ENCODE data around the gene ANOS1. TPM values are rescaled to one million over a fixed set of nuclear protein-coding genes. Genes with fewer than 3 reads are reported as not detected.

ANOS1 gene
- polyA plus RNA-seq, 1 donor from 2014 or later: 0.72 TPM

Other genes starting within 250 kb of the ANOS1 start
- 0.44 and 0.67 TPM in 2 replicates for gene FAM9A, start 69.2 kb upstream of the ANOS1 start, polyA plus RNA-seq